Measurements from ENCODE around the gene OXCT1. TPM values are rescaled to one million over a fixed set of nuclear protein-coding genes. Genes with fewer than 3 reads are reported as not detected.

The OXCT1 gene
- total and polyA plus RNA-seq, 2 of the 8 experiments (the other 6 are each of a cell fraction or from before 2014, with no cell fraction given) = 10.1 to 28.2 TPM

- TF ChIP-seq CHD7 (IDR thresholded peaks at IDR 0.05; ENCODE audit: insufficient replicate concordance, low read length) (no peak), JUND (IDR thresholded peaks at IDR 0.05; ENCODE audit: low read length) (no peak), EGR1 (IDR thresholded peaks at IDR 0.05; ENCODE audit: borderline replicate concordance, low read depth, low read length) (no peak), FOSL1 (IDR thresholded peaks at IDR 0.05; ENCODE audit: insufficient read depth, low read depth, low read length) (no peak), RBBP5 (IDR thresholded peaks at IDR 0.05; ENCODE audit: borderline replicate concordance, low read depth, low read length) (no peak), BACH1 (IDR thresholded peaks at IDR 0.05; ENCODE audit: low read length) (no peak), E2F6 (IDR thresholded peaks at IDR 0.05) (no peak), CTCF (IDR thresholded peaks at IDR 0.05; ENCODE audit: control extremely low read depth in 1 of 3, insufficient read depth in 1 of 3, low read depth in 1 of 3, low read length in 3 of 3) (no peak)
Observed at GRCh38 chr5:41708604-41708940, 161.7 kb downstream of the OXCT1 start (continued).

Measured in H1 (cell line).